Upper lobe of left lung (tissue), 4 donors: ENCODE data around the gene ANKDD1B.

ENCODE experiments used
- EP300 ChIP-seq, 4 donors: sonication (generic); formaldehyde crosslinking; IDR thresholded peaks; one replicate each; pipeline ENCODE4 v1.5.1; 2017; ENCODE audit warnings: antibody characterized with exemption in 4 of 4, control low read depth in 2 of 4
- POLR2A ChIP-seq, 4 donors: fragments of 450-650 bp; IDR thresholded peaks; one replicate each; pipeline ENCODE4 v1.5.1; 2016 to 2017; ENCODE audit warnings: antibody characterized with exemption in 4 of 4, mild to moderate bottlenecking in 2 of 4
- TF ChIP-seq, protein P1 (sequence below), 6 experiments: fragments of 450-650 bp in 4 of 6; fragments of 200-600 bp in 2 of 6; sonication (generic) in 2 of 6; IDR thresholded peaks; one replicate each; pipeline ENCODE4 v1.5.1; 2016 to 2019; ENCODE audit warnings: antibody characterized with exemption in 6 of 6

DNA sequence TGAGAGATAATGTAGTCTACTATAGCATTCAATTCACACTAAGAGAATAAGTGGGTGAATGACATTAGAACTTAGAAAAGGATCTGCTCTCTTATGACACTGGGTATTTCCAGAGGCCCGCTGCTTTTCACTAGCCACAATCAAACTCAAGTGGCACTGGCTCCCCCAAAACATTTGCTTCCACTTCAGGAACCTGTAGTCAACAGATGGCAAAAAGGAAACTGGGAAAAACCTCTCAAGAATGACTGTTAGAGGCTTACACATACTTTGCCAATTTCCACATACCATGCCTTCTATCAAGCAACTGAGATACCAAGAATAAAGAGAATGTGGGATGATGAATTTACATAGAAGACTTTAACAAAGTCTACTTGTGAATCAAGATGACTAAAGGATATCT, 94.8 kb downstream of the ANKDD1B start:
- TF ChIP-seq, protein P1, sequence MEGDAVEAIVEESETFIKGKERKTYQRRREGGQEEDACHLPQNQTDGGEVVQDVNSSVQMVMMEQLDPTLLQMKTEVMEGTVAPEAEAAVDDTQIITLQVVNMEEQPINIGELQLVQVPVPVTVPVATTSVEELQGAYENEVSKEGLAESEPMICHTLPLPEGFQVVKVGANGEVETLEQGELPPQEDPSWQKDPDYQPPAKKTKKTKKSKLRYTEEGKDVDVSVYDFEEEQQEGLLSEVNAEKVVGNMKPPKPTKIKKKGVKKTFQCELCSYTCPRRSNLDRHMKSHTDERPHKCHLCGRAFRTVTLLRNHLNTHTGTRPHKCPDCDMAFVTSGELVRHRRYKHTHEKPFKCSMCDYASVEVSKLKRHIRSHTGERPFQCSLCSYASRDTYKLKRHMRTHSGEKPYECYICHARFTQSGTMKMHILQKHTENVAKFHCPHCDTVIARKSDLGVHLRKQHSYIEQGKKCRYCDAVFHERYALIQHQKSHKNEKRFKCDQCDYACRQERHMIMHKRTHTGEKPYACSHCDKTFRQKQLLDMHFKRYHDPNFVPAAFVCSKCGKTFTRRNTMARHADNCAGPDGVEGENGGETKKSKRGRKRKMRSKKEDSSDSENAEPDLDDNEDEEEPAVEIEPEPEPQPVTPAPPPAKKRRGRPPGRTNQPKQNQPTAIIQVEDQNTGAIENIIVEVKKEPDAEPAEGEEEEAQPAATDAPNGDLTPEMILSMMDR (IDR thresholded peaks at IDR 0.05), result no peak
- TF ChIP-seq EP300 (IDR thresholded peaks at IDR 0.05), result no peak
- no peak for TF ChIP-seq POLR2A (IDR thresholded peaks at IDR 0.05)
